Endothelial cell of umbilical vein (primary cell): ENCODE measurements around the gene TSEN15. TPM values are rescaled to one million over a fixed set of nuclear protein-coding genes. Genes with fewer than 3 reads are reported as not detected.

Experiments
- BruUV-seq: library from RNA; stranded (reverse); fragments of 400-500 nt; replicated peaks from 2 replicates; lab custom pipeline; 2021; lab: Mats Ljungman, UMichigan
- CTCF ChIA-PET: fragments of 300-600, 350-600 bp; sonication (Branson Sonifier 250); formaldehyde crosslinking; loops from one replicate; lab custom pipeline; 2021; ENCODE audit warnings: antibody characterized with exemption, inconsistent platforms; lab: Charles Lee
- POLR2A ChIA-PET: fragments of 300-600, 350-600 bp; sonication (Branson Sonifier 250); formaldehyde crosslinking; loops from one replicate; lab custom pipeline; 2021; ENCODE audit warnings: antibody characterized with exemption, inconsistent platforms; lab: Charles Lee
- DNase-seq: peaks from one replicate; pipeline ENCODE4 v3.0.0-alpha.2; 2011; ENCODE audit warnings: low read depth, low spot score
- FAIRE-seq: peaks from 2 replicates; lab custom pipeline; 2011; peaks lifted over from hg19 to GRCh38; lab: Jason Lieb, UNC
- H2AFZ ChIP-seq: 2 replicates; pipeline ENCODE4 v1.6.0; 2012; ENCODE audit warnings: low read depth, low read length, control low read depth, inconsistent platforms
- H3K27ac ChIP-seq: 2 replicates; pipeline ENCODE4 v1.5.1; 2011; ENCODE audit warnings: low read depth, mild to moderate bottlenecking, control low read depth, low read length, moderate library complexity; ENCODE audit not compliant: insufficient read depth
- H3K27me3 ChIP-seq, 2 experiments: 2 replicates each; pipeline versions ENCODE4 v1.6.0 to v1.6.1; 2011; ENCODE audit warnings: low read length in 2 of 2, mixed read lengths in 1 of 2; ENCODE audit not compliant: control insufficient read depth in 2 of 2, insufficient read depth in 2 of 2
- H3K36me3 ChIP-seq, 2 experiments: 2 replicates in 1 of 2; 3 replicates in 1 of 2; pipeline ENCODE4 v1.5.1; 2011; ENCODE audit warnings: low read length in 2 of 2, mild to moderate bottlenecking in 1 of 2, moderate library complexity in 1 of 2; ENCODE audit not compliant: control insufficient read depth in 2 of 2, insufficient read depth in 2 of 2; ENCODE audit errors: extremely low read depth in 1 of 2
- H3K4me1 ChIP-seq: 3 replicates; pipeline ENCODE4 v1.5.1; 2011; ENCODE audit warnings: mild to moderate bottlenecking, low read length; ENCODE audit not compliant: control insufficient read depth, insufficient read depth; ENCODE audit errors: extremely low read depth
- H3K4me2 ChIP-seq: 2 replicates; pipeline ENCODE4 v1.6.1; 2011; ENCODE audit warnings: low read length, control low read depth, mixed read lengths; ENCODE audit not compliant: insufficient read depth
- H3K4me3 ChIP-seq, 3 experiments: fragments of 200-600 bp in 1 of 3; sonication (generic), shearing (Covaris generic) in 1 of 3; replicated peaks in 1 of 3; 2 replicates each; pipeline ENCODE4 v1.5.1; 2011 to 2016; ENCODE audit warnings: control low read depth in 3 of 3, low read length in 3 of 3, mild to moderate bottlenecking in 2 of 3, inconsistent platforms in 1 of 3, low read depth in 1 of 3, moderate library complexity in 1 of 3; ENCODE audit not compliant: insufficient read depth in 1 of 3
- H3K79me2 ChIP-seq: 2 replicates; pipeline ENCODE4 v1.6.0; 2012; ENCODE audit warnings: low read length, inconsistent platforms; ENCODE audit not compliant: control insufficient read depth, insufficient read depth
- H3K9ac ChIP-seq: replicated peaks from 2 replicates; pipeline ENCODE3; 2011; ENCODE audit warnings: low read length, control low read depth; ENCODE audit not compliant: insufficient read depth; ENCODE audit errors: extremely low read depth
- H3K9me1 ChIP-seq: replicated peaks from 3 replicates; pipeline ENCODE4 v1.6.0; 2011; ENCODE audit warnings: mild to moderate bottlenecking, low read length; ENCODE audit not compliant: control insufficient read depth, insufficient read depth; ENCODE audit errors: extremely low read depth
- H3K9me3 ChIP-seq: replicated peaks from 2 replicates; pipeline ENCODE4 v1.5.1; 2012; ENCODE audit warnings: low read length, inconsistent platforms; ENCODE audit not compliant: control insufficient read depth, insufficient read depth
- H4K20me1 ChIP-seq: replicated peaks from 2 replicates; pipeline ENCODE3; 2011; ENCODE audit warnings: mild to moderate bottlenecking, low read length; ENCODE audit not compliant: control insufficient read depth, insufficient read depth; ENCODE audit errors: extremely low read depth
- CTCF ChIP-seq, 2 donors: IDR thresholded peaks; 1 replicate in 1 of 2; 2 replicates in 1 of 2; pipeline ENCODE4 v1.5.1; 2011; ENCODE audit warnings: low read length in 2 of 2, mild to moderate bottlenecking in 2 of 2, moderate library complexity in 2 of 2, control low read depth in 1 of 2, inconsistent platforms in 1 of 2, low read depth in 1 of 2; ENCODE audit not compliant: insufficient read depth in 1 of 2; ENCODE audit errors: extremely low read depth in 1 of 2
- EZH2 ChIP-seq: IDR thresholded peaks from 2 replicates; pipeline ENCODE4 v1.6.1; 2012; ENCODE audit warnings: borderline replicate concordance, low read depth, mild to moderate bottlenecking, moderate library complexity, low read length, inconsistent platforms; ENCODE audit not compliant: severe bottlenecking
- FOS ChIP-seq: IDR thresholded peaks from 2 replicates; pipeline ENCODE4 v1.6.1; 2011; ENCODE audit warnings: mild to moderate bottlenecking, low read length, moderate library complexity, borderline replicate concordance; ENCODE audit not compliant: insufficient read depth
- GATA2 ChIP-seq: IDR thresholded peaks from 2 replicates; pipeline ENCODE4 v1.7.0; 2011; ENCODE audit warnings: low read depth, mild to moderate bottlenecking, moderate library complexity, mixed read lengths, low read length; ENCODE audit not compliant: insufficient read length, insufficient read depth
- JUN ChIP-seq: IDR thresholded peaks from 2 replicates; pipeline ENCODE4 v1.6.1; 2011; ENCODE audit warnings: borderline replicate concordance, low read depth; ENCODE audit not compliant: insufficient read length, insufficient read depth
- MAX ChIP-seq: IDR thresholded peaks from 2 replicates; pipeline ENCODE4 v1.6.1; 2011; ENCODE audit not compliant: insufficient read depth, insufficient read length
- MYC ChIP-seq: IDR thresholded peaks from one replicate; pipeline ENCODE4 v1.6.1; 2011; ENCODE audit warnings: mild to moderate bottlenecking, low read depth, low read length
- POLR2A ChIP-seq: IDR thresholded peaks from 2 replicates; pipeline ENCODE4 v1.6.1; 2012; ENCODE audit warnings: low read depth, mild to moderate bottlenecking, control low read depth, low read length
- POLR2AphosphoS5 ChIP-seq: IDR thresholded peaks from 2 replicates; pipeline ENCODE4 v1.6.1; 2012; ENCODE audit warnings: low read depth, mild to moderate bottlenecking, control low read depth, low read length, moderate library complexity; ENCODE audit not compliant: insufficient read depth
- dilution Hi-C: fragments of 300-500 bp; cut with MboI; formaldehyde crosslinking; loops from one replicate; pipeline ENCODE4 v1.15.0; 2019; ENCODE audit warnings: low sequenced_read_pairs; ENCODE audit not compliant: extremely low pct_ligation_motif_present
- intact Hi-C: fragments of 100-400 bp; cut with micrococcal nuclease; formaldehyde crosslinking; loops from one replicate; pipeline ENCODE4 v1.10.0; 2022
- polyA plus RNA-seq, 4 experiments: library from polyadenylated mRNA; depleted of rRNA in 3 of 4; stranded (reverse) in 3 of 4; unstranded in 1 of 4; fragments of >200 nt; gene quantifications; 2 replicates each; pipeline versions ENCODE4 v1.2.1 to v1.2.3, GENCODE V29; 2011 to 2012; ENCODE audit warnings: missing spikeins in 1 of 4
- total RNA-seq: library from RNA; stranded (reverse); gene quantifications from 2 replicates; pipeline ENCODE4 v1.2.3, GENCODE V29; 2021

The TSEN15 gene
- total and polyA plus RNA-seq, 2 donors (not counting 3 experiments of a cell fraction or from before 2014, with no cell fraction given) = 20.6 to 25.8 TPM

GRCh38 chr1:184049291-184049690, 2.2 kb upstream of the TSEN15 start:
- dilution Hi-C loops (no loop called here), intact Hi-C loops (no loop called here)
- FAIRE-seq (no peak), DNase-seq (no peak)
- H3K79me2 ChIP-seq = peaks cover 15% of the 10 kb centered on the region
- H3K4me2 ChIP-seq = no peak overlapping the region
- H3K9me3 ChIP-seq = no peaks in the 10 kb centered on the region
- H3K9me1 ChIP-seq = no peaks in the 10 kb centered on the region
- BruUV-seq = no TSS peak
- H3K27me3 ChIP-seq = peaks cover 12 to 26% of the 10 kb centered on the region in 2 experiments
- H3K9ac ChIP-seq = no peak overlapping the region
- no peak overlapping the region for H3K27ac ChIP-seq
- H3K4me3 ChIP-seq = no peak overlapping the region
- TF ChIP-seq CTCF (IDR thresholded peaks at IDR 0.05; ENCODE audit: extremely low read depth in 1 of 2, insufficient read depth in 1 of 2, low read depth in 1 of 2, low read length in 2 of 2) (no peak), POLR2A (no peak), JUN (no peak), EZH2 (no peak)
- POLR2A ChIA-PET = no interaction called here
- no peaks in the 10 kb centered on the region for H3K36me3 ChIP-seq
- no peaks in the 10 kb centered on the region for H4K20me1 ChIP-seq
- CTCF ChIA-PET = interaction anchor here (0.5 to 1.2 kb wide), 2 partner anchors 9 to 1597 kb away, joined by 3 read pairs; no protein-coding TSS in a partner anchor
- H3K4me1 ChIP-seq = peaks cover 11% of the 10 kb centered on the region
- no peak overlapping the region for H2AFZ ChIP-seq

- no peaks in the 10 kb centered on the region for H3K9me1 ChIP-seq
- H3K79me2 ChIP-seq = peaks cover 15% of the 10 kb centered on the region
- DNase-seq (no peak), FAIRE-seq (no peak)
- no peak overlapping the region for H2AFZ ChIP-seq
- H3K4me3 ChIP-seq = no peak overlapping the region
- H3K4me1 ChIP-seq = peaks cover 11% of the 10 kb centered on the region
- H3K4me2 ChIP-seq = no peak overlapping the region
- no peaks in the 10 kb centered on the region for H3K9me3 ChIP-seq
- CTCF ChIA-PET = interaction anchor here (1.8 kb wide), 1 partner anchor 395 kb away, joined by 11 read pairs; no protein-coding TSS in a partner anchor
- no peak overlapping the region for H3K27ac ChIP-seq
- no TSS peak for BruUV-seq
- H3K36me3 ChIP-seq = peaks cover 3% of the 10 kb centered on the region in 2 experiments
- intact Hi-C loops = loop anchor here (5.0 kb wide), 3 partner anchors 93 to 578 kb away; partner anchors contain the start of genes ARPC5 and SMG7
- TF ChIP-seq POLR2A (no peak), MYC (no peak), POLR2AphosphoS5 (no peak), CTCF (IDR thresholded peaks at IDR 0.05; ENCODE audit: extremely low read depth in 1 of 2, insufficient read depth in 1 of 2, low read depth in 1 of 2, low read length in 2 of 2) (no peak), FOS (no peak), GATA2 (no peak), JUN (no peak), EZH2 (no peak), MAX (no peak)
- POLR2A ChIA-PET = no interaction called here
- H3K27me3 ChIP-seq = peaks cover 12 to 24% of the 10 kb centered on the region in 2 experiments
- H3K9ac ChIP-seq = no peak overlapping the region
- dilution Hi-C loops = no loop called here
- H4K20me1 ChIP-seq = no peaks in the 10 kb centered on the region
These were observed 1.6 kb upstream of the TSEN15 start for GRCh38 chr1:184049836-184050468.
